Epithelial cell of alveolus of lung (primary cell): ENCODE results near the gene FAP. TPM values are rescaled to one million over a fixed set of nuclear protein-coding genes. Genes with fewer than 3 reads are reported as not detected.

ENCODE experiments used
- total RNA-seq: library from RNA; depleted of rRNA; stranded (reverse); fragments of >200 nt; gene quantifications from 2 replicates; pipeline ENCODE4 v1.2.1, GENCODE V29; 2015

FAP gene
- 15.5 and 118 TPM in 2 replicates for total RNA-seq

GRCh38 chr2:162243294-162243693 lies at the start of gene FAP:
Gene FAP, minus strand, starts transcription at chr2:162243445. Its CDS starts 118 bp downstream, at chr2:162243327.

GRCh38 chr2:162152147-162152546 lies 91.1 kb downstream of the FAP start, which contains the start of gene GCG:
Gene GCG, minus strand, starts transcription at chr2:162152247. Its CDS starts 3,069 bp downstream, at chr2:162149178.

Other genes with a start within 250 kb of the FAP start
- 13.3 and 83.8 TPM in 2 replicates for gene DPP4, start 169.2 kb downstream of the FAP start, total RNA-seq
- not detected in 2 replicates for gene GCG, start 91.2 kb downstream of the FAP start, total RNA-seq
- gene IFIH1, start 75.2 kb upstream of the FAP start, total RNA-seq: 6.4 and 6.9 TPM in 2 replicates
- gene GCA, start 100.7 kb upstream of the FAP start, total RNA-seq: 5.7 and 8.5 TPM in 2 replicates